GM19193 (cell line): Measurements from ENCODE around the gene MEGF6.

ENCODE experiments used
- POLR2A ChIP-seq: IDR thresholded peaks from 4 replicates; pipeline ENCODE4 v1.6.1; 2011; ENCODE audit not compliant: insufficient read depth, insufficient read length; ENCODE audit errors: extremely low read depth

Gene MEGF6

GRCh38 chr1:3543076-3544039, 68.0 kb downstream of the MEGF6 start:
- TF ChIP-seq POLR2A, result no peak

- no peak for TF ChIP-seq POLR2A
Observed at GRCh38 chr1:3542676-3543075, 68.6 kb downstream of the MEGF6 start.

- TF ChIP-seq POLR2A, result no peak
Observed at GRCh38 chr1:3541936-3542335, 69.4 kb downstream of the MEGF6 start.

DNA sequence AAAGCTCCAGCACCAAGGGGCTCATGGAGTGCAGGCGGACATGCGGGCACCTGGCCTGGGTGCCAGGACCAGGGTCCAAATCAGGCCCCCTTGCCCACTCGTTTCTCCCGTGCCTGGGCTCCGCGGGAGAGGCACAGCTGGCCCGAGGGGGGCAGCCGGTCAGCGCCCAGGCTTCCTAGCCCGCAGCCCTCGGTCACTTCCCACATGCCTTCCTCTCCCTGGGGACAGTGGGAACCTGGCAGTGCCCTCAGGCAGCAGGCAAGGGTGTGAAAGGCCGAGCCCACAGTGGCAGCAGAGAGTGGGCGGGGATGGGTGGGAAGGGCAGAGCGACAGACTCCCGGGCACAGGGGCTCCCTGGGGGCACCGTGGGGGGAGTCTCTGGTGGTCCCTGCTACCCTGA, 69.8 kb downstream of the MEGF6 start:
- no peak for TF ChIP-seq POLR2A

DNA sequence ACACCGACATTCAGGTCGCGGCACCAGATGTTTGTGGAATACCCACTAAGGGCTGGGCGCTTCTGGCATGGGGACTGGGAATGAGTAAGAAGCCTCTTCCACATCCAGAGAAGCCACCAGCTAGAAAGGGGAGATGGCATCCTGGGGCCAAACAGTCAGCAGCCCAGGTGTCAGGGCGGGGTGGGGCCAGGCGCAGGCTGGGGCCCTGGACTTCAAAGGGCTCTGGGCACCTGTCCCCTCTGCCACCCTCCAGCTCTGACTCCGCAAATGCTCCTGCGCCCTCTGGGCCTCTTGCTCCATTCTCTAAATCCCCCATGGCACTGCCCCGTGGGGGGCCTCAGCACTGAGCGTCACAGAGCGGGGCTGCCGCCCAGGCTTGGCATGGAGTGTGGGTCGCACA, 70.4 kb downstream of the MEGF6 start:
- no peak for TF ChIP-seq POLR2A

DNA sequence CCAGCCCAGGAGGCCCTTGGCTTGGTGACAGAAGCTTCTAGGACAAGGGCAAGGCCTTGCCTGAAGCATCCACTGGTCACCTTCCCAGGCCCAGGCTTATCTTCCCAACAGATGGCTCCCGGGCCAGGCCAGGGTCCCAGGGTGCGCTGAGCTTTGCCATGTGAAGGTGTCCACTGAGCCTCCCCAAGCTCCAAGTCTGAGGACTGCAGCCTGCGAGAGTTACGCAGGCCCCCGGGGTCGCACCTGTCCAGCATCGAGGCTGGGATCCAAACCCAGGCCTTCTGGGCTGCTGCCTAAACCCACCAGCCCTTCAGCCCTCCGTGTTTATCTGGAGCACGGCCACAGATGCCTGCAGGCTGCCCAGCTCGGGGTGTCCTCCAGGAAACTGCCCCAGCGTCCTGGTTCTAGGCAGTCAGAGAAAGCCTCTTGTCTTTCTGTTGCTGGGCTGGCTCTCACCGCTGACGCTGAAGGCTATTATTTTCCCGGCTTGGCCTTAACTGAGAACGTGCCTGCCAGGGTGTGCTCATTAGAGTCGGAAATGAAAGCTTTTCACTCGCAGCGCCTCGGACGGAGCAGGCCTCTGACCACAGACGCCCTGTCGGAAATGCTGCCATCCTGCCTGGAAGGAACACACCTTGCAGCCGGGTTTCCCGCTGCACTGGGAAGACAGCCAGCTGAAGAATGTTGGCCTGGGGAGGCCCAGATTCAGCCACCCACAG, 71.4 kb downstream of the MEGF6 start:
- no peak for TF ChIP-seq POLR2A

DNA sequence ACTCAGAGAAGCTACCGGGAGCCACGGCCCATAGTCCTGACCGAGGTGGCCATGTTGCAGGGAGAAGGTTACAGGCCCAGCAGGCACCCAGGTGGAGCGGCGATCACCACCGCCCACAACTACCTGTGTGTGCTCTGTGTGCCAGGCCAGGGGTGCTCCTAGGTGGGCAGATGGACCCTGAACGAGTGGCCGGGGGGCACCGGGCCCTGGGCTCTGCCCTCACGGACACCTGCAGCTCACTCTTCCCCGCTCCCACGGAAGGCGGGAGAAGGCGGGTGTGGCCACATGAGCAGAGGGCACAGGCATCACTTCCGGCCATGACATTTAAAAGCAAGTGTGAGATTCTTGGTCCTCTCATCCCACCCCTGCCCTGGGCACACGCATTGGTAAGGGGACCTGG, 73.9 kb downstream of the MEGF6 start:
- TF ChIP-seq POLR2A, result no peak

DNA sequence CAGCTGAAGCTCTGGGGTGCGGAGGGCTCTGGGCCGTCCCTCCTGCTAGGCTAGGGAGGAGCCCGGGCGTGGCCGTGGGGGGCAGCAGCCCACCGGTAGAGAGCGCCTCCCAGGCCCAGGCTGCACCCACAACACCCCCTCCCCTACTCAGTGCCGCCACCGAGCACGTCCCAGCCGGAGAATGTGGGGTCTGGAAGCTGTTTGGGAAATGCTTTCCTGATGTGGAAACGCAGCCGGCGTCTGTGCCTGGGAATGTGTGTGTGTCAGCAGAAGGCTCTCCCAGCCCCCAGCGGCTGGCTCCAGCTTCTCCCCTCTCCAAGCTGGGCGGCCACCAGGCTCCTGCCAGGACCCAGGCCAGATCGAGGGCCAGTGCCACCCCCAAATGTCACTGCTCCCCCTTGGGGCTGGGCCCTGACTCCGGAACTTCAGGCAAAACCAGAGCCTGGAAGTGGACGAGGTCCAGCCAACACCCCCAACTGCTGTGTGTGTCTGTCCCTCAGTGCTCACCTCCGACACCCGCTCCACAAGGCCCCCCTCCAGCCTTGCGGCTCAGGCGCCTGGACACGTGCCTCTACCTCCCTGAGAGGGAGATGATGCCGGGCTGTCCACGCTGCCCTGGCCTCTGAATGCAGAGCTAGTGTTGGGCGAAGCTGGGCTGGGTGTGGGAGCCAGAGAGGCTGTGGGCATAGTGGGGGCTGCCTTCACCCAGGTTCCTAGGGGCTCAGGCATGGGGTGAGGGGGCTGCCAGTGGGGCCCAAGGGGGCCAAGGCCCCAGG, 74.7 kb downstream of the MEGF6 start:
- TF ChIP-seq POLR2A, result no peak

DNA sequence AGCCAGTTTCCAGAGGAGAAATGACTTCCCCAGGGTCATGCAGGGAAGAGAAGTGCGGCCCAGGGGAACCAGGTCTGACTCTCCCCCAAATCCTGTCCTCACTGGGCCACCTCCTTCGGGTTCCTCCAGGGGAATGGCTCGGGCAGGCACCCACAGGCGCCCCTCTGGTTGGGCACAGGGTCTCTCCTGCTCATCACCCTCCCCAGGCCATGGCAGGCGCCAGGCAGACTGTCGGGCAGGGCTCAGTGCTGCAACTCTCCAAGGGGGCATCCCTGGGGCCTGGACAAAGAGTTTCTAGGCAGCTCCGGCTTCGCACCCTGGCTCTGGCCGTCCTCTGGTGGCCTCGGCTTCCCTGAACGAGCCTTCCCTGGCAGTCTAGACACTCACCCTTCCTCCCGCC, 75.6 kb downstream of the MEGF6 start:
- no peak for TF ChIP-seq POLR2A

DNA sequence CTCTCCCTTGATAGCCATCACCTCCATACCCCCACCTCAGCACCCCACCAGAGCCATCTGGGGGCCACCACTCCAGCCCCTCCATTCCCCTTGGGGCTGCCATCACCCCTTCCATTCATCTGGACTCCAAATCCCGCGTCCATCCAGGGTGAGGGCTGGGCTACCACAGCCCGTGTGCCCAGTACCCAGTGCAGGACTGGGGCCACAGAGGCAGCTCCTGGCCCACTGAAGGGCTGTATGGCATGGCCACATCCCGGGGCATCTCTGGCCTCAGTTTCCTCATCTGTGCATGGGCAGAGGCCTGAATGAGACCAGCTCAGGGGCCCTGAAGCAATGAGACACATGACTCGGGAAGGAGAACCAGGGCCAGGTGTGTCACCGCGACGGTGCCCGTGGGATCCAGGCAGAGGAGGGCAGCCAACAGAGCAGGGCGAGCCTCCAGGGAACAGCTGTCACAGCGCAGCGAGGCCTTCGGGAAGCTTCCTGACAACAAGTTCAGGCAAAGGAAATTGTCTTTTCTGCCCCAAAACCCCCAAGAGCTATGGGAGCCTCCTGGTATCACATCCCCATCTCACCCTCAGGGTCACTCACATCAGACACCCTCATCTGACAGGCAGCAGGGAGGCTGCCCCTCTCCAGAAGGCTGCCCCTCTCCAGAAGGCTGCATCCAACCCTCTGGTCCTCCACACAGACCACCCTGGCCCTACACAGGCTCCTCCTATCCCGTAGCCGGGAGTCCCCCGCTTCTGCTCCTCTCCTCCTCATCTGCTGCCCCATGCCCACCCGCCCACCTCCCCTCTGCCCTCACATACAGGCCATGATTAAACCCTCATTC, 76.3 kb downstream of the MEGF6 start:
- no peak for TF ChIP-seq POLR2A

DNA sequence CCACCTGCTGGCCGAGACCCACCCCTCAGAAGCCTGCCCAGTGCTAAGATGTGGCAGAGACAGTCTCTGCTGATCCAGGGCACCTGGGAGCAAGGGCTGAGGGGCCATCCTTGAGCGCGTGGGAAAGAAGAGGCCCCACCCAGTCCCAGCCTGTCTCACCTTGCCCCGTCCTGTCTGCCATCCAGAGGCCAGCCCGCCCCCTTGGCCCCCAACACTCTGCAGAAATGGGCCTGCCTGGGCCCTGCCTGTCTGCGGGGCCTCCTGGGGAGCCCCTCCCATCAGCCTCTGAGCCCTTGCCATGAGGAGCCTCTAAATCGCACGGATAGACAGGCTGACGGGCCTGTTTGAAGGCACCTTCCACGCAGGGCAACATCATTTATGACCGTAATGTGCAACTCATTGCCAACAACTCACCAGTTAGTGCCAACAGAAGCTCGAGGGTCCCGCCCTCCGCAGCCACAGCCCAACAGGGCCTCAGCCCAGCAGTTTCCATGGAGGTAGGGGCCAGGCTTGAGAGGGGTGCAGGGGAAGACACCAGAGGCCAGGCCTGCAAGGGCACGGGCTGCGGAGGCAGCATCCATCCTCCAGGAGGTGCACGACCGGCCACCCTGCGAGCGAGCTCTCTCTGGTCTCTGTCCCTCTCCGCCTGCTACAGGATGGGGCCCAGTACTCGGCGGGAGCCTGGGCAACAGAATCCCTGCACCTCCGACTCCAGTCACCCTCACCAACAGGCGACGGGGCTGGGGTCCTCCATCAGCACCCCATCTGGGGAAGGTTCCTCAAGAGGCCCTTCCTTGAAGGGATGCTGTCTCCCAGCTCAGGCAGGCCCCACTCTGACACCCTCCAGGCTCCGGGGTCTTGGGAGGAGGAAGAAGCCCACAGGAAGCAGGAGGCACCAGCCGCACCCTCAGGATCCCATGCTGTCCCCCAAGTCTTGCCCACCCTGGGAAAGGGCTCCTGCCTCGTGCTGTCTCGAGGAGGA, 78.0 kb downstream of the MEGF6 start:
- no peak for TF ChIP-seq POLR2A

- TF ChIP-seq POLR2A, result no peak
Observed at GRCh38 chr1:3531928-3532327, 79.4 kb downstream of the MEGF6 start.
